Fibroblast of skin of abdomen (primary cell): ENCODE results near the gene NKD2.
"Not testable (repeated sequence)": the region's sequence is repeated elsewhere in the genome, so short reads cannot be mapped to it uniquely, and the experiment has no call there.

Experiments
- DNase-seq: peaks from one replicate; pipeline ENCODE4 v3.0.0-alpha.2; 2013

The NKD2 gene

GRCh38 chr5:1075931-1076330 is 67.3 kb downstream of the NKD2 start:
- DNase-seq = no peak

GRCh38 chr5:1076406-1076805 is 67.8 kb downstream of the NKD2 start:
- DNase-seq = no peak

GRCh38 chr5:1077026-1077425 is 68.4 kb downstream of the NKD2 start:
- no peak for DNase-seq

GRCh38 chr5:1077491-1078020 is 69.0 kb downstream of the NKD2 start:
- DNase-seq = no peak

- DNase-seq = no peak
These were observed 69.6 kb downstream of the NKD2 start for GRCh38 chr5:1078206-1078605.

GRCh38 chr5:1078851-1079250 is 70.2 kb downstream of the NKD2 start:
- DNase-seq = no peak

- DNase-seq = no peak
These were observed 70.9 kb downstream of the NKD2 start for GRCh38 chr5:1079486-1079885.

GRCh38 chr5:1079961-1080360 is 71.4 kb downstream of the NKD2 start:
- no peak for DNase-seq

GRCh38 chr5:1080432-1080831 is 71.8 kb downstream of the NKD2 start:
- no peak for DNase-seq

GRCh38 chr5:1081519-1081918 is 72.9 kb downstream of the NKD2 start:
- DNase-seq = no peak

- not testable (repeated sequence) for DNase-seq
These were observed 74.4 kb downstream of the NKD2 start for GRCh38 chr5:1083026-1083425.

GRCh38 chr5:1083823-1084605 is 75.4 kb downstream of the NKD2 start:
- DNase-seq = no peak

GRCh38 chr5:1085391-1085790 is 76.8 kb downstream of the NKD2 start:
- no peak for DNase-seq

- DNase-seq = no peak
These were observed 77.5 kb downstream of the NKD2 start for GRCh38 chr5:1086137-1086536.

GRCh38 chr5:1086871-1087270 is 78.3 kb downstream of the NKD2 start:
- no peak for DNase-seq

GRCh38 chr5:1087428-1087827 is 78.8 kb downstream of the NKD2 start:
- no peak for DNase-seq

GRCh38 chr5:1088031-1088430 is 79.4 kb downstream of the NKD2 start:
- DNase-seq = no peak
